Parathyroid adenoma (tissue), 2 donors: ENCODE measurements around the gene CSRP1.

Experiments used
- H2AFZ ChIP-seq: fragments of 300-600 bp; sonication (generic); one replicate; pipeline ENCODE4 v1.7.0; 2017; ENCODE audit warnings: antibody characterized with exemption, mild to moderate bottlenecking
- H3K27ac ChIP-seq: fragments of 300-600 bp; sonication (generic); one replicate; pipeline ENCODE4 v1.7.0; 2017
- H3K27me3 ChIP-seq: fragments of 300-600 bp; sonication (generic); one replicate; pipeline ENCODE4 v1.7.0; 2017; ENCODE audit warnings: low read length; ENCODE audit not compliant: control insufficient read depth, insufficient read depth
- H3K36me3 ChIP-seq: fragments of 300-600 bp; sonication (generic); one replicate; pipeline ENCODE4 v1.7.0; 2017; ENCODE audit warnings: low read length; ENCODE audit not compliant: control insufficient read depth, insufficient read depth
- H3K4me1 ChIP-seq: fragments of 300-600 bp; sonication (generic); one replicate; pipeline ENCODE4 v1.7.0; 2017; ENCODE audit warnings: control low read depth
- H3K4me2 ChIP-seq: fragments of 300-600 bp; sonication (generic); one replicate; pipeline ENCODE4 v1.7.0; 2017; ENCODE audit warnings: low read length
- H3K4me3 ChIP-seq: fragments of 300-600 bp; sonication (generic); one replicate; pipeline ENCODE4 v1.7.0; 2017; ENCODE audit warnings: low read depth, low read length
- H3K79me2 ChIP-seq: fragments of 300-600 bp; sonication (generic); one replicate; pipeline ENCODE4 v1.7.0; 2017; ENCODE audit warnings: control low read depth
- H3K9ac ChIP-seq: fragments of 300-600 bp; sonication (generic); one replicate; pipeline ENCODE4 v1.7.0; 2017; ENCODE audit warnings: mild to moderate bottlenecking
- H3K9me3 ChIP-seq: fragments of 300-600 bp; sonication (generic); one replicate; pipeline ENCODE4 v1.7.0; 2017; ENCODE audit warnings: low read length; ENCODE audit not compliant: control insufficient read depth
- TF ChIP-seq, protein P1 (sequence below): fragments of 300-600 bp; sonication (generic); IDR thresholded peaks from one replicate; pipeline ENCODE4 v1.7.0; 2017; ENCODE audit warnings: antibody characterized with exemption, mild to moderate bottlenecking
- donor health status: primary hyperparathyroidism.

Gene CSRP1

DNA sequence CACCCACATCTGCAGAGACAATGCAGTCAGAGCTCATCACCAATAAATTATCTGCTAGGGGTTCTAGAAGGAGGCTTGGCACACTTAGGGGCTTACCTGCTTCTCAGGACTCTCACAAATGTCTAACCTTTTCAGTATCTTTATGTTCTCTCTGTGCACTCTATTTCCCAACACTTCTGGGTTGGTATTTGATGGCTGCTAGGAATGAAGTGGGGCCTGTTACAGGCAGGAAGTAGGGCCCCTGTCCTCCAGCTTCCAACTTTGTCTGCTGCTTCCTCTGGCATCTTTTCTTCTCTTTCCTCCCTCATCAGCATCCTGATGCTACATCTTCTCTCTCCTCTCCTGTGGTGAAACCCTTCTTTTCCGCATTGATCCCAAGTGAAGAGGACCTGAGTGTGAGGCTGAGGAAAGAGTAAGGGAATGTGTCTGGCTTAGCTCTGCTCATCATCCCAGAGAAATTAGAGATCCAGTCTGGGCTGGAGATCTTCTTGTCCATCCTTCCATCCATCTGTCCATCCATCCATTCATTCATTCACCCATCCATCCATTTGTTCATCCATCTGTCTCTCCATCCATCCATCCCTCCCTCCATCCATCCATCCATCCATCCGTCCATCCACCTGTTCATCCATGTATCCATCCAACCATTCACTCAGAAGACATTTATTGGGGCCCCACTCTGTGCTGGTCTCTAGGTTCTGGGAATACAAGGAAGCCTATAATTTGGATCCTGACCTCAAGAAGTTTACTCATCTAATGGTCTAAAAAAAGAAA is 2.9 kb upstream of the CSRP1 start:
- H3K9ac ChIP-seq, result no peak overlapping the region
- no peaks in the 10 kb centered on the region for H3K9me3 ChIP-seq
- TF ChIP-seq, protein P1, sequence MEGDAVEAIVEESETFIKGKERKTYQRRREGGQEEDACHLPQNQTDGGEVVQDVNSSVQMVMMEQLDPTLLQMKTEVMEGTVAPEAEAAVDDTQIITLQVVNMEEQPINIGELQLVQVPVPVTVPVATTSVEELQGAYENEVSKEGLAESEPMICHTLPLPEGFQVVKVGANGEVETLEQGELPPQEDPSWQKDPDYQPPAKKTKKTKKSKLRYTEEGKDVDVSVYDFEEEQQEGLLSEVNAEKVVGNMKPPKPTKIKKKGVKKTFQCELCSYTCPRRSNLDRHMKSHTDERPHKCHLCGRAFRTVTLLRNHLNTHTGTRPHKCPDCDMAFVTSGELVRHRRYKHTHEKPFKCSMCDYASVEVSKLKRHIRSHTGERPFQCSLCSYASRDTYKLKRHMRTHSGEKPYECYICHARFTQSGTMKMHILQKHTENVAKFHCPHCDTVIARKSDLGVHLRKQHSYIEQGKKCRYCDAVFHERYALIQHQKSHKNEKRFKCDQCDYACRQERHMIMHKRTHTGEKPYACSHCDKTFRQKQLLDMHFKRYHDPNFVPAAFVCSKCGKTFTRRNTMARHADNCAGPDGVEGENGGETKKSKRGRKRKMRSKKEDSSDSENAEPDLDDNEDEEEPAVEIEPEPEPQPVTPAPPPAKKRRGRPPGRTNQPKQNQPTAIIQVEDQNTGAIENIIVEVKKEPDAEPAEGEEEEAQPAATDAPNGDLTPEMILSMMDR, result no peak
- no peak overlapping the region for H3K4me3 ChIP-seq
- peaks cover 40% of the 10 kb centered on the region for H3K4me1 ChIP-seq
- no peaks in the 10 kb centered on the region for H3K27me3 ChIP-seq
- H2AFZ ChIP-seq, result no peak overlapping the region
- no peaks in the 10 kb centered on the region for H3K36me3 ChIP-seq
- peaks cover 13% of the 10 kb centered on the region for H3K79me2 ChIP-seq
- H3K4me2 ChIP-seq, result no peak overlapping the region
- H3K27ac ChIP-seq, result peak overlapping the region; percentile 99

DNA sequence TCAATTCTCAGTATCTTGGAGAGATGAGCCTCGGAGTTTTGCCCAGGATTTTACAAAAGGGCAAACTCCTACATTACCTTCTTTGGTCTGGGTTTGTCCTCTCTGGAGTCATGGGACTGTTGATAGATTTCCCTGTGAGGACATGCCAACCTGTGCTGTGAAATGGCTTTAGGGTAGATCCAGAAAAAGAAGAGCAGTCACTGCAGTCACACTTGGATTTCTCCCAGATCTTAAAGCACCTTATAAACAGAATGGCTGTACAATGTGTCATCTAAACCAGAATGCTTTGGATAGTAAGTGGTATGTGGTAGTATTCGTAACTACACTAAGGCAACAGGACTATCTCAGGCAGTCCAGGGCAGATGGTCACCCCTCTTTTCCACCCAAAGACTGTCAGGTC is 1.9 kb upstream of the CSRP1 start:
- peaks cover 49% of the 10 kb centered on the region for H3K4me1 ChIP-seq
- TF ChIP-seq, protein P1, result no peak
- H3K27ac ChIP-seq, result peak overlapping the region; percentile 99

DNA sequence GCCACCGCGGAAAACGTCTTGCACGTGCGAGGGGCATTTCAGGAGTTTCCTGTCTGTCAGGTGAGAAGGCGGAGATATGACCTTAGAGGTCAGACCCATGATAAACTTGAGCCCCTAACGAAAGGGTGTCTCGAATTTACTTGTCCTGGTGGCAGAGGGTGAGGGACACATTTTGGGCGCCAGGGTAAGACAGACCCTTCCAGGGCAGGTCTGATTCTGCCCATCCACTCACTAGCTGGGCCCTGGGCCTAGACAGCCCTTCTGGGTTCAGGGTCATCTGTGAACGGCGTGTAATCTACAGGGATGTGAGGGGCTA is 395 bp upstream of the CSRP1 start:
- no peaks in the 10 kb centered on the region for H3K36me3 ChIP-seq
- TF ChIP-seq, protein P1, result no peak

More for the DNA sequence above, 1.9 kb upstream of the CSRP1 start:
- no peak overlapping the region for H3K4me2 ChIP-seq
- no peaks in the 10 kb centered on the region for H3K36me3 ChIP-seq
- no peak overlapping the region for H3K9ac ChIP-seq
- peaks cover 13% of the 10 kb centered on the region for H3K79me2 ChIP-seq
- no peak overlapping the region for H3K4me3 ChIP-seq
- H3K27me3 ChIP-seq, result no peaks in the 10 kb centered on the region
- H3K9me3 ChIP-seq, result no peaks in the 10 kb centered on the region
- no peak overlapping the region for H2AFZ ChIP-seq

DNA sequence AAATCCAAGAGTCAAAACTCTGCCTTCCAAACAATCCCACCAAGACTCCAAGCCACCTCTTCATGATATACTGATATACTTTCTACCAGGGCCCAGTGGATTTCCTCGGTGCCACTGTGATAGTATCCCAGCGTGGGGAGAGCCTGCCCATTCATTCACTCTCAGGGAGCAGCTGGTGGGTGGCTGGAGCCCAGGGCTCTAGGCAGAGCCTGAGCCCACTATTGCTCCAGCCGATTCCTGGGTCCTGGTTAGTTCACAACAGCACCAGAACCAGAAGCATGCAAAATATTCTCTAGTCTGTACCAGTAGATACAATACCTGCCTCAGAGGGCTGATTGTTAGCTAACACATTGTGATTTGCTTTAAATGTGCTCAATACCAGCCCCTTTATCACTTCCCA is 831 bp downstream of the CSRP1 start:
- peaks cover 13% of the 10 kb centered on the region for H3K79me2 ChIP-seq
- peak overlapping the region; percentile 46 for H3K9ac ChIP-seq
- no peaks in the 10 kb centered on the region for H3K36me3 ChIP-seq
- H3K4me1 ChIP-seq, result peaks cover 53% of the 10 kb centered on the region
- H3K27ac ChIP-seq, result peak overlapping the region; percentile 99
- peak overlapping the region; percentile 81 for H3K4me3 ChIP-seq
- H2AFZ ChIP-seq, result no peak overlapping the region
- H3K9me3 ChIP-seq, result no peaks in the 10 kb centered on the region
- no peaks in the 10 kb centered on the region for H3K27me3 ChIP-seq
- peak overlapping the region; percentile 93 for H3K4me2 ChIP-seq
- TF ChIP-seq, protein P1, result no peak

More for the DNA sequence above, 395 bp upstream of the CSRP1 start:
- Histone ChIP-seq H3K4me1 (peaks cover 56% of the 10 kb centered on the region), H3K9me3 (no peaks in the 10 kb centered on the region), H3K27ac (peak overlapping the region; percentile 99), H3K27me3 (no peaks in the 10 kb centered on the region), H3K4me3 (peak overlapping the region; percentile 81), H3K79me2 (peaks cover 13% of the 10 kb centered on the region), H3K4me2 (peak overlapping the region; percentile 93), H3K9ac (peak overlapping the region; percentile 76), H2AFZ (peak overlapping the region; percentile 69)

DNA sequence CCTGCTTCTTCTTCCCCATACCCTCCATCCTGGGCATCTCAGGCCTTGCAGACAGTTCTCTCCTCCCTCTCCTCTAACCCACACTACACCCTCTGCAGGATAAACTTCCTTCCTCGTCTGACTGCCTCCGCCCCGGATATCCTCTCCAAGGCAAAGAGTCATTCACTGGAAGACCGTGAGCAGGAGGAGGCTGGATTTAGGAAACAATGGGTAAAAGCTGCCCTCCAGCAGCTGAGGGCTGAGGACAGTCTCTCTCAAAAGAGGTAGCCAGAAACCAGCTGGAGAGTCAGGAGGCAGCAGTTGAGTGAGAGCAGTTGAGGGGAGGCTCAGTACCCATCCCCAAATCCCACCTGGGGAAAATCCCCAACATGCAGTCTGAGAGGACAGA is 1.4 kb downstream of the CSRP1 start:
- no peaks in the 10 kb centered on the region for H3K9me3 ChIP-seq
- H3K4me2 ChIP-seq, result peak overlapping the region; percentile 93
- H2AFZ ChIP-seq, result no peak overlapping the region
- H3K9ac ChIP-seq, result no peak overlapping the region
- peaks cover 56% of the 10 kb centered on the region for H3K4me1 ChIP-seq
- H3K27ac ChIP-seq, result peak overlapping the region; percentile 99
- H3K36me3 ChIP-seq, result no peaks in the 10 kb centered on the region
- peak overlapping the region; percentile 81 for H3K4me3 ChIP-seq
- TF ChIP-seq, protein P1, result no peak
- no peaks in the 10 kb centered on the region for H3K27me3 ChIP-seq
- peaks cover 18% of the 10 kb centered on the region for H3K79me2 ChIP-seq
